NOMO-1 treated with DMSO at 0.1 percent for 48 hours (cell line): ENCODE data around the gene ZC3H4.
A peak's percentile ranks its signal among the peaks of the same experiment; 100 is the strongest.
"Not testable (repeated sequence)": the region's sequence is repeated elsewhere in the genome, so short reads cannot be mapped to it uniquely, and the experiment has no call there.

Source experiments
- DNase-seq: peaks from one replicate; lab custom pipeline; 2025; ENCODE audit not compliant: unreplicated experiment; lab: John Stamatoyannopoulos, UW

Gene ZC3H4

GRCh38 chr19:47050562-47050961, 63.0 kb downstream of the ZC3H4 start:
- not testable (repeated sequence) for DNase-seq

DNA sequence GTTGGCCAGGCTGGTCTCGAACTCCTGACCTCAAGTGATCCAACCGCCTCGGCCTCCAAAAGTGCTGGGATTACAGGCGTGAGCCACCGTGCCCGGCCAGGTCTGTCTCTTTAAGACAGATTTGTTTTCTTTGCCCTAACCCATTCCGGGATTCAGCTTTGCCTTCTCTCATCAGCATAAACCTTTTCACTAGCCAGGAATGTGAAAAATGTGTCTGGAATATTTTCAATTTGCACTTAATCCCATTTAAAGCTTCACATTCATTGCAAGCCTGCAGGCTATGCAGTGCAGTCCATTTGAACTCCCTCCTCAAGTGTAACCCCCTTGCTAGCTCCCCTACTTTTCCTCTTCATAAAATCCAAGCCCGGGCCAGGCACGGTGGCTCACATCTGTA, 64.3 kb downstream of the ZC3H4 start:
- DNase-seq: no peak

DNA sequence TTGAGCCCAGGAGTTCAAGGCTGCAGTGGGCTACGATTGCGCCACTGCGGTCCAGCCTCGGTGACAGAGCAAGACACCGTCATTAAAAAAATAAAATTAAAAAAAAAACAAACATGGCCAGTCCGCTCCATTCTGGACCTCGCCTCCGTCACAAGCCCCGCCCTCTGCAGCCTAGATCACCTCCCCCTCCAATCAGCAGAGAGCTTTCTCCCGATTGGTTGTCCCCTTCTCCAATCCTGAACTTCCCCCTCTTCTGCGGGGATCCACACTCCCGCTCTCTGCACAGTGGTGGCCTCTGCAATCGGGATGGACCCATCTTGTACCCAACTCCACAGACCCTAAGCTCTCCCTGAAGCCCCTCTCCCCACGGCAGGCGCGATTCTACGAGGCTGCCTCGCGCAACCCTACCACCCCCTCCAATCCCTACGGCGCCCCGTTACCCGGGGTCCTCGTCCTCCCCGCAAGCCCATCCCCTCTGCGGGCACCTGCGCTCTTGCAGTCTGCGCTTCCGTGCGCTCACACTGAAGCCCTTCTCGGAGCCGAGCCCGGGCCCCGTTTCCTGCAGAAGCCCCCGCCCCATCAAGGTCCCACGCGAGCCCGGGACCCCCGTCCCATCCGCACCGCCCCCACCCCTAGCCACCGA, 65.7 kb downstream of the ZC3H4 start:
- peak; percentile 95 for DNase-seq

DNA sequence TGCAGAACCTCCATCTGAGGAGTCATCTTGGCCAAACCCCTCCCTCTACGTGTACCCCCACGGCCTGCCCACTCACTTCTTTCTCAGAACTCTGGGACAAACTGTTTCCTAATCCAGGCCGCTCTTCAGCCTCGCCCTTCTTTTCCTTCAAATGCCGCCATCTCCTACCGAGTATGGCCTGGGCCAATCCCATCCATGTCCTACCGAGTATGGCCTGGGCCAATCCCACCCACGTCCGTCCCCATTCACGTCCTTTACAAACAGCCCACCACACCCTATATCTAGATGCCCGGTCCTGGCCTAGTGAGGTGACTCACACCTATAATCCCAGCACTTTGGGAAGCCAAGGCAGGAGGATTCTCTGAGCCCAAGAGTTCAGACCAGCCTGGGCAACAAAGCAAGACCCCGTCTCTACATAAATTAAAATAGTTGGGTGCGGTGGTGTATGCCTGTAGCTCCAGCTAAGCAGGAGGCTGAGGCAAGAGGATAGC, 66.3 kb downstream of the ZC3H4 start:
- DNase-seq: no peak

GRCh38 chr19:47045867-47046470, 67.6 kb downstream of the ZC3H4 start:
- DNase-seq: no peak

- DNase-seq: no peak
Measured at GRCh38 chr19:47044946-47045866, 68.4 kb downstream of the ZC3H4 start.

- DNase-seq: no peak
Measured at GRCh38 chr19:47040869-47041268, 72.7 kb downstream of the ZC3H4 start.

GRCh38 chr19:47039239-47039874, 74.2 kb downstream of the ZC3H4 start:
- no peak for DNase-seq

GRCh38 chr19:47037766-47038165, 75.8 kb downstream of the ZC3H4 start:
- DNase-seq: no peak

- DNase-seq: peak; percentile 53
Measured at GRCh38 chr19:47036097-47036651, 77.4 kb downstream of the ZC3H4 start.

GRCh38 chr19:47035127-47036096, 78.2 kb downstream of the ZC3H4 start:
- DNase-seq: peak; percentile 78

DNA sequence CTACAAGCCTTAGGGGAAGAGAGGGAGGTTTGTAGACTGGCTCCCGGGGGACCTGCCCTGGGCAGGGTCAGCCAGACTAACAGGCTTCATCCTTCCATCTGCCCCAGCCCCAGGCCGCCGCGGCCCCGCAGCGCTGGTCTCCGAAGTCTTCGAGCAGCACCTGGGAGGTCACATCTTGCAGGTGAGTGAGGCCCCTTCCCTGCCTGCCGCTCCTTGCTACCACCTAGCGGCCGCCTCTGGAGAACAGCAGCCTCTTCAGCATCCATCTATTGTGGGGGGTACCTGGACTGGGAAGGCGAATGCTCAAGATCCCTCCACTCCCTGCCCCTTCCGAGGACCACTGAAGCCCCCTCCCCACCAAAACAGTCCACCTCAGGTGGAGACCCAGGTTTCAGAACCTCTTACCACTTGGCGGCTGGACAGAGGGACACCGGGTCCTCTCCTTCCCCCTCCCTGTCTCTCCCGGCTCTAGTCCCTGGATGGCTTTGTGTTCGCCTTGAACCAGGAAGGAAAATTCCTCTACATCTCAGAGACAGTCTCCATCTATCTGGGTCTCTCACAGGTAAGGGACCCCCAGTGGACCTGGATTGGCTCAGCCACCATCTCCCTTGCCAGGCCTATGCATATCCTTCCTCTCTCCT, 81.3 kb downstream of the ZC3H4 start:
- no peak for DNase-seq

GRCh38 chr19:47028195-47028601, 85.4 kb downstream of the ZC3H4 start:
- DNase-seq: no peak

DNA sequence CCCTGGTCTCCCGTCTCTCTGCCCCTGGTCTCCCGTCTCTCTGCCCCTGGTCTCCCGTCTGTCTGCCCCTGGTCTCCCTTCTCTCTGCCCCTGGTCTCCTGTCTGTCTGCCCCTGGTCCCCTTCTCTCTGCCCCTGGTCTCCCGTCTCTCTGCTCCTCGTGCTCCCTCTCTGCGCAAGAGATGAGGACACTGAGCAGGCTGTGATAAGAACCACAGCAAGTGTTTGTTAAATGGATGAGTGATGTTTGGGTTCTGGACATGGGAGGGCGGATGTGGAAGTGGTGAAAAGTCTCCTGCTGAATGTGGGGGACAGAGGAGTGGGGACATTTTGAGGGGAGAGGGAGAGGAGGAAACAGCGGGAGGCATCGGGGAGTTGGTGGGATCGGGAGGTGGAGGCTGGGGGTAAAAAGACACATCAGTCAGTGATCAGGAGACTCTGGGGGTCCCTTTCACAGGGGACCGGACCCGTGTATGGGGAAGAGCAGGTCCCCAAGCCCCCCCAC, 85.9 kb downstream of the ZC3H4 start:
- no peak for DNase-seq

DNA sequence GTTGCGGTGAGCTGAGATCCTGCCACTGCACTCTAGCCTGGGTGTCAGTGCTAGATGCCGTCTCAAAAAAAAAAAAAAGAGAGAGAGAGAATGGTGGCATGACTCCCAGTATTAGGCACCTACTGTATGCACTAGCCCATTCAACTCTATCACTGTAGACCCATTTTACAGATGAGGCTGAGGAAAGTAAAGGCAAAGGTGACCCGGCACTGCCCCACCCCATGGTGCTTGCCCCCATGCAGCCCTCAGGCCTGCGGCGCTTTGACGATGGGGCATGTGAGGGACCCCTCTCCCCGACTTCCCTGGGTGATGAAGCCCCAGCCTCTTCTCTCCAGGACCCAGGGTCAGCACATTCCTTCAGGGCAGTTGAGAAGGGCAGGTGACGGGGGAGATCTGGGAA, 86.7 kb downstream of the ZC3H4 start:
- DNase-seq: no peak

- DNase-seq: no peak
Measured at GRCh38 chr19:47026156-47026555, 87.4 kb downstream of the ZC3H4 start.

GRCh38 chr19:47024502-47024901, 89.1 kb downstream of the ZC3H4 start:
- DNase-seq: no peak

- no peak for DNase-seq
Measured at GRCh38 chr19:47023448-47023794, 90.2 kb downstream of the ZC3H4 start.
